Panc1 (cell line): Measurements from ENCODE around the gene PUS3. TPM values are rescaled to one million over a fixed set of nuclear protein-coding genes. Genes with fewer than 3 reads are reported as not detected.
"Not testable (repeated sequence)": the region's sequence is repeated elsewhere in the genome, so short reads cannot be mapped to it uniquely, and the experiment has no call there.

Source experiments
- ATAC-seq: fragments of 200-7000 bp; cut with Tn5 transposase; 2 replicates; pipeline ENCODE4 v1.9.1; 2020; ENCODE audit warnings: mild to moderate bottlenecking, moderate library complexity
- BruUV-seq: library from RNA; stranded (reverse); fragments of 400-500 nt; replicated peaks from 2 replicates; lab custom pipeline; 2021; lab: Mats Ljungman, UMichigan
- CTCF ChIA-PET: fragments of 300-600 bp; sonication (Branson Sonifier 250); formaldehyde crosslinking; loops from one replicate; lab custom pipeline; 2022; ENCODE audit warnings: antibody characterized with exemption; lab: Charles Lee
- POLR2A ChIA-PET: fragments of 300-600 bp; sonication (Branson Sonifier 250); formaldehyde crosslinking; loops from one replicate; lab custom pipeline; 2022; ENCODE audit warnings: antibody characterized with exemption; lab: Charles Lee
- DNase-seq: peaks from one replicate; pipeline ENCODE4 v3.0.0-alpha.2; 2010; ENCODE audit warnings: low read depth, low spot score
- H3K27ac ChIP-seq: 2 replicates; pipeline ENCODE4 v1.5.1; 2011; ENCODE audit warnings: mild to moderate bottlenecking, low read length, inconsistent platforms
- H3K27me3 ChIP-seq: fragments of 200-500 bp; sonication (Bioruptor generic); 2 replicates; pipeline ENCODE4 v1.6.0; 2014; ENCODE audit warnings: low read length, inconsistent platforms; ENCODE audit not compliant: control insufficient read depth, insufficient read depth
- H3K36me3 ChIP-seq: fragments of 200-500 bp; sonication (Bioruptor generic); 2 replicates; pipeline ENCODE4 v1.5.1; 2014; ENCODE audit warnings: inconsistent platforms, mild to moderate bottlenecking, low read length, moderate library complexity; ENCODE audit not compliant: control insufficient read depth, insufficient read depth
- H3K4me1 ChIP-seq: 2 replicates; pipeline ENCODE4 v1.5.1; 2011; ENCODE audit warnings: inconsistent platforms, mild to moderate bottlenecking, low read length, moderate library complexity; ENCODE audit not compliant: control insufficient read depth, insufficient read depth
- H3K4me3 ChIP-seq, 2 experiments: 2 replicates each; pipeline ENCODE4 v1.5.1; 2011 to 2012; ENCODE audit warnings: low read depth in 2 of 2, low read length in 2 of 2, mild to moderate bottlenecking in 2 of 2, inconsistent platforms in 1 of 2, moderate library complexity in 1 of 2
- H3K9me3 ChIP-seq: fragments of 200-500 bp; sonication (Bioruptor generic); 2 replicates; pipeline ENCODE4 v1.5.1; 2014; ENCODE audit warnings: low read depth, mild to moderate bottlenecking, inconsistent platforms, low read length, moderate library complexity; ENCODE audit not compliant: control insufficient read depth, insufficient read depth
- CTCF ChIP-seq: fragments of 450-650 bp; IDR thresholded peaks from 2 replicates; pipeline ENCODE4 v1.5.1; 2017; ENCODE audit warnings: mild to moderate bottlenecking
- POLR2AphosphoS5 ChIP-seq: IDR thresholded peaks from 2 replicates; pipeline ENCODE4 v1.6.1; 2012; ENCODE audit warnings: mild to moderate bottlenecking, low read depth, low read length, moderate library complexity
- REST ChIP-seq, 2 experiments: IDR thresholded peaks; 2 replicates each; pipeline ENCODE4 v1.6.1; 2011 to 2012; ENCODE audit warnings: low read depth in 2 of 2, control low read depth in 1 of 2, low read length in 1 of 2, mild to moderate bottlenecking in 1 of 2, moderate library complexity in 1 of 2; ENCODE audit not compliant: insufficient read depth in 1 of 2
- SIN3A ChIP-seq: IDR thresholded peaks from 2 replicates; pipeline ENCODE4 v1.6.1; 2012; ENCODE audit warnings: low read depth, mild to moderate bottlenecking, low read length, moderate library complexity, borderline replicate concordance; ENCODE audit not compliant: insufficient read depth
- TCF7L2 ChIP-seq: IDR thresholded peaks from 2 replicates; pipeline ENCODE4 v1.6.1; 2011; ENCODE audit warnings: mild to moderate bottlenecking, low read depth, low read length, inconsistent platforms
- in situ Hi-C: cut with HindIII; loops from 2 replicates; pipeline ENCODE4 v1.10.0; 2016; ENCODE audit warnings: low sequenced_read_pairs, low pct_unique_long_range_greater_than_20kb
- intact Hi-C: fragments of 100-400 bp; cut with micrococcal nuclease; formaldehyde crosslinking; loops from one replicate; pipeline ENCODE4 v1.10.0; 2022; ENCODE audit not compliant: unreplicated experiment
- total RNA-seq: library from RNA; stranded (reverse); gene quantifications from one replicate; pipeline ENCODE4 v1.2.1, GENCODE V29; 2021; ENCODE audit not compliant: unreplicated experiment

PUS3 gene
- total RNA-seq, 1 experiment from 2014 or later, result 15.1 TPM

- peaks cover 15% of the 10 kb centered on the region; the same call in 1 of the 2 replicates for H3K9me3 ChIP-seq
- H3K36me3 ChIP-seq, result no peaks in the 10 kb centered on the region
- no peak overlapping the region for H3K27ac ChIP-seq
- DNase-seq (no peak), ATAC-seq (no peak)
- H3K27me3 ChIP-seq, result no peaks in the 10 kb centered on the region
- POLR2A ChIA-PET, result no interaction called here
- H3K4me3 ChIP-seq, result no peak overlapping the region
- intact Hi-C loops, result no loop called here
- no TSS peak for BruUV-seq
- in situ Hi-C loops, result no loop called here
- TF ChIP-seq POLR2AphosphoS5 (no peak), CTCF (peak; percentile 21; the same call in 1 of the 2 replicates), REST (IDR thresholded peaks at IDR 0.05; ENCODE audit: insufficient read depth in 1 of 2, low read depth in 2 of 2, low read length in 1 of 2) (no peak), SIN3A (no peak), TCF7L2 (no peak)
- H3K4me1 ChIP-seq, result no peaks in the 10 kb centered on the region
- CTCF ChIA-PET, result no interaction called here
Measured at GRCh38 chr11:125869521-125869920, 33.5 kb downstream of the PUS3 start.

DNA sequence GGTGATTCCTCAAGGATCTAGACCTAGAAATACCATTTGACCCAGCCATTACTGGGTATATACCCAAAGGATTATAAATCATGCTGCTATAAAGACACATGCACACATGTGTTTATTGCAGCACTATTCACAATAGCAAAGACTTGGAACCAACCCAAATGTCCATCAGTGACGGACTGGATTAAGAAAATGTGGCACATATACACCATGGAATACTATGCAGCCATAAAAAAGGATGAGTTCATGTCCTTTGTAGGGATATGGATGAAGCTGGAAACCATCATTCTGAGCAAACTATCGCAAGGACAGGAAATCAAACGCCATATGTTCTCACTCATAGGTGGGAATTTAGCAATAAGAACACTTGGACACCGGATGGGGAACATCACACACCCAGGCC, 37.7 kb downstream of the PUS3 start:
- H3K4me1 ChIP-seq, H3K27ac ChIP-seq, POLR2A ChIA-PET, H3K36me3 ChIP-seq, H3K4me3 ChIP-seq, intact Hi-C loops, H3K9me3 ChIP-seq, in situ Hi-C loops, BruUV-seq, CTCF ChIA-PET, ATAC-seq, H3K27me3 ChIP-seq, DNase-seq: not testable (repeated sequence)

GRCh38 chr11:125862786-125863185, 40.2 kb downstream of the PUS3 start:
- H3K27me3 ChIP-seq, ATAC-seq, CTCF ChIA-PET, H3K36me3 ChIP-seq, H3K27ac ChIP-seq, H3K4me3 ChIP-seq, H3K9me3 ChIP-seq, DNase-seq, in situ Hi-C loops, BruUV-seq, POLR2A ChIA-PET, H3K4me1 ChIP-seq, intact Hi-C loops: not testable (repeated sequence)

GRCh38 chr11:125857670-125858069, 45.3 kb downstream of the PUS3 start:
- in situ Hi-C loops, H3K4me1 ChIP-seq, H3K9me3 ChIP-seq, H3K27me3 ChIP-seq, H3K36me3 ChIP-seq, POLR2A ChIA-PET, BruUV-seq, DNase-seq, intact Hi-C loops, CTCF ChIA-PET, H3K27ac ChIP-seq: not testable (repeated sequence)
- peak overlapping the region; percentile 29 to 43 for H3K4me3 ChIP-seq
- peak; percentile 86 for ATAC-seq
